K562 (cell line): ENCODE data around the gene HIVEP1. TPM values are rescaled to one million over a fixed set of nuclear protein-coding genes. Genes with fewer than 3 reads are reported as not detected.

ENCODE experiments used
- GTF2A2 ChIP-seq: IDR thresholded peaks from 2 replicates; pipeline ENCODE4 v1.6.1; 2016; ENCODE audit warnings: mild to moderate bottlenecking, missing genetic modification characterization, missing compliant biosample characterization
- ZBTB7A ChIP-seq: IDR thresholded peaks from 2 replicates; pipeline ENCODE4 v1.6.1; 2011; ENCODE audit warnings: low read depth, mild to moderate bottlenecking, low read length, moderate library complexity, borderline replicate concordance; ENCODE audit not compliant: control insufficient read depth
- ZFX ChIP-seq: sonication (generic); formaldehyde crosslinking; IDR thresholded peaks from 2 replicates; pipeline ENCODE4 v1.8.0; 2022; ENCODE audit warnings: mild to moderate bottlenecking, missing genetic modification reagents, moderate library complexity
- ZKSCAN1 ChIP-seq: fragments of 150-350 bp; IDR thresholded peaks from 2 replicates; pipeline ENCODE4 v1.6.1; 2016; ENCODE audit warnings: low read depth, low read length
- ZNF212 ChIP-seq: fragments of 450-650 bp; formaldehyde crosslinking; IDR thresholded peaks from 2 replicates; pipeline ENCODE4 v1.4.0; 2020; ENCODE audit warnings: mild to moderate bottlenecking
- polyA plus RNA-seq, 8 experiments: library from polyadenylated mRNA; depleted of rRNA in 4 of 8; stranded (reverse) in 5 of 8; unstranded in 3 of 8; fragments of >200 nt; fragmentation: Nextera tagmentation in 2 of 8; fragmentation: Illumina TruSeq in 1 of 8; extraction: Ambion mirVana in 2 of 8; extraction: Trizol in 1 of 8; gene quantifications; 2 replicates each; pipeline versions ENCODE4 v1.2.1 to v1.2.3, GENCODE V29; 2011 to 2014; ENCODE audit warnings: inconsistent platforms in 1 of 8, missing spikeins in 1 of 8
- total RNA-seq, 7 experiments: library from RNA; depleted of rRNA in 6 of 7; stranded (reverse); fragments of >200 nt in 6 of 7; fragmentation: Illumina TruSeq in 2 of 7; extraction: Trizol in 2 of 7; gene quantifications; 2 replicates each; pipeline versions ENCODE4 v1.2.1 to v1.2.3, GENCODE V29; 2011 to 2021; ENCODE audit warnings: low replicate concordance in 1 of 7
- TF ChIP-seq, protein P1 (sequence below): fragments of 450-650 bp; IDR thresholded peaks from 2 replicates; pipeline ENCODE4 v1.6.1; 2016; ENCODE audit warnings: borderline replicate concordance
- TF ChIP-seq, protein P2 (sequence below): fragments of 450-650 bp; IDR thresholded peaks from 2 replicates; pipeline ENCODE4 v1.6.1; 2016; ENCODE audit warnings: low read depth
- TF ChIP-seq, protein P3 (sequence below): sonication (generic); formaldehyde crosslinking; IDR thresholded peaks from 2 replicates; pipeline ENCODE4 v1.8.1; 2023; ENCODE audit warnings: mild to moderate bottlenecking, missing genetic modification reagents, moderate library complexity
- TF ChIP-seq, protein P4 (sequence below): fragments of 250-450 bp; sonication (Bioruptor Pico); IDR thresholded peaks from 2 replicates; pipeline ENCODE4 v1.8.0; 2021; ENCODE audit warnings: mild to moderate bottlenecking, moderate library complexity
- TF ChIP-seq, protein P5 (sequence below): fragments of 450-650 bp; IDR thresholded peaks from 2 replicates; pipeline ENCODE4 v1.6.1; 2016; ENCODE audit warnings: antibody characterized with exemption

HIVEP1 gene
- total and polyA plus RNA-seq, 9 of the 15 experiments (the other 6 are each of a cell fraction or from before 2014, with no cell fraction given): 6.0 to 33.3 (median 21.7) TPM

DNA sequence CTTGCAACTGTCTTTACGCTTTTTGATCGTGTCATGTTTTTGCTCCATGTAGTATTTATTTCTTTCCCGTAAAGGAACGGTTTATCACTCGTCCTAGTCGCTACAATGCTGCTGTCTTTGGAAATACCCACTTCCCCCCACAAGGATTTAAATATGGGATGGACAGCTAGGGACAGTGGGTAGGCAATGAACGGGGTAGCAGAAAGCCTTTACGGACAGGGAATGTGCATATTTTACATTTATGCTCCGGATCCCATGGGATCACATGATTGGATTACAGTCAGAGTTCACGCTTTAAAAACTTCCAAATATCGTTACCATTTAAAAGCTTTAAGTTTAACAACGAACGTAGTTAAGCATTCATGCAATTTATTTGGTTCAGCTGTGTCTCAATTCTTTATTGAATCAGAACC, 1.2 kb downstream of the HIVEP1 start (continued):
- TF ChIP-seq, protein P1, sequence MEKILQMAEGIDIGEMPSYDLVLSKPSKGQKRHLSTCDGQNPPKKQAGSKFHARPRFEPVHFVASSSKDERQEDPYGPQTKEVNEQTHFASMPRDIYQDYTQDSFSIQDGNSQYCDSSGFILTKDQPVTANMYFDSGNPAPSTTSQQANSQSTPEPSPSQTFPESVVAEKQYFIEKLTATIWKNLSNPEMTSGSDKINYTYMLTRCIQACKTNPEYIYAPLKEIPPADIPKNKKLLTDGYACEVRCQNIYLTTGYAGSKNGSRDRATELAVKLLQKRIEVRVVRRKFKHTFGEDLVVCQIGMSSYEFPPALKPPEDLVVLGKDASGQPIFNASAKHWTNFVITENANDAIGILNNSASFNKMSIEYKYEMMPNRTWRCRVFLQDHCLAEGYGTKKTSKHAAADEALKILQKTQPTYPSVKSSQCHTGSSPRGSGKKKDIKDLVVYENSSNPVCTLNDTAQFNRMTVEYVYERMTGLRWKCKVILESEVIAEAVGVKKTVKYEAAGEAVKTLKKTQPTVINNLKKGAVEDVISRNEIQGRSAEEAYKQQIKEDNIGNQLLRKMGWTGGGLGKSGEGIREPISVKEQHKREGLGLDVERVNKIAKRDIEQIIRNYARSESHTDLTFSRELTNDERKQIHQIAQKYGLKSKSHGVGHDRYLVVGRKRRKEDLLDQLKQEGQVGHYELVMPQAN: no peak
- TF ChIP-seq, protein P2, sequence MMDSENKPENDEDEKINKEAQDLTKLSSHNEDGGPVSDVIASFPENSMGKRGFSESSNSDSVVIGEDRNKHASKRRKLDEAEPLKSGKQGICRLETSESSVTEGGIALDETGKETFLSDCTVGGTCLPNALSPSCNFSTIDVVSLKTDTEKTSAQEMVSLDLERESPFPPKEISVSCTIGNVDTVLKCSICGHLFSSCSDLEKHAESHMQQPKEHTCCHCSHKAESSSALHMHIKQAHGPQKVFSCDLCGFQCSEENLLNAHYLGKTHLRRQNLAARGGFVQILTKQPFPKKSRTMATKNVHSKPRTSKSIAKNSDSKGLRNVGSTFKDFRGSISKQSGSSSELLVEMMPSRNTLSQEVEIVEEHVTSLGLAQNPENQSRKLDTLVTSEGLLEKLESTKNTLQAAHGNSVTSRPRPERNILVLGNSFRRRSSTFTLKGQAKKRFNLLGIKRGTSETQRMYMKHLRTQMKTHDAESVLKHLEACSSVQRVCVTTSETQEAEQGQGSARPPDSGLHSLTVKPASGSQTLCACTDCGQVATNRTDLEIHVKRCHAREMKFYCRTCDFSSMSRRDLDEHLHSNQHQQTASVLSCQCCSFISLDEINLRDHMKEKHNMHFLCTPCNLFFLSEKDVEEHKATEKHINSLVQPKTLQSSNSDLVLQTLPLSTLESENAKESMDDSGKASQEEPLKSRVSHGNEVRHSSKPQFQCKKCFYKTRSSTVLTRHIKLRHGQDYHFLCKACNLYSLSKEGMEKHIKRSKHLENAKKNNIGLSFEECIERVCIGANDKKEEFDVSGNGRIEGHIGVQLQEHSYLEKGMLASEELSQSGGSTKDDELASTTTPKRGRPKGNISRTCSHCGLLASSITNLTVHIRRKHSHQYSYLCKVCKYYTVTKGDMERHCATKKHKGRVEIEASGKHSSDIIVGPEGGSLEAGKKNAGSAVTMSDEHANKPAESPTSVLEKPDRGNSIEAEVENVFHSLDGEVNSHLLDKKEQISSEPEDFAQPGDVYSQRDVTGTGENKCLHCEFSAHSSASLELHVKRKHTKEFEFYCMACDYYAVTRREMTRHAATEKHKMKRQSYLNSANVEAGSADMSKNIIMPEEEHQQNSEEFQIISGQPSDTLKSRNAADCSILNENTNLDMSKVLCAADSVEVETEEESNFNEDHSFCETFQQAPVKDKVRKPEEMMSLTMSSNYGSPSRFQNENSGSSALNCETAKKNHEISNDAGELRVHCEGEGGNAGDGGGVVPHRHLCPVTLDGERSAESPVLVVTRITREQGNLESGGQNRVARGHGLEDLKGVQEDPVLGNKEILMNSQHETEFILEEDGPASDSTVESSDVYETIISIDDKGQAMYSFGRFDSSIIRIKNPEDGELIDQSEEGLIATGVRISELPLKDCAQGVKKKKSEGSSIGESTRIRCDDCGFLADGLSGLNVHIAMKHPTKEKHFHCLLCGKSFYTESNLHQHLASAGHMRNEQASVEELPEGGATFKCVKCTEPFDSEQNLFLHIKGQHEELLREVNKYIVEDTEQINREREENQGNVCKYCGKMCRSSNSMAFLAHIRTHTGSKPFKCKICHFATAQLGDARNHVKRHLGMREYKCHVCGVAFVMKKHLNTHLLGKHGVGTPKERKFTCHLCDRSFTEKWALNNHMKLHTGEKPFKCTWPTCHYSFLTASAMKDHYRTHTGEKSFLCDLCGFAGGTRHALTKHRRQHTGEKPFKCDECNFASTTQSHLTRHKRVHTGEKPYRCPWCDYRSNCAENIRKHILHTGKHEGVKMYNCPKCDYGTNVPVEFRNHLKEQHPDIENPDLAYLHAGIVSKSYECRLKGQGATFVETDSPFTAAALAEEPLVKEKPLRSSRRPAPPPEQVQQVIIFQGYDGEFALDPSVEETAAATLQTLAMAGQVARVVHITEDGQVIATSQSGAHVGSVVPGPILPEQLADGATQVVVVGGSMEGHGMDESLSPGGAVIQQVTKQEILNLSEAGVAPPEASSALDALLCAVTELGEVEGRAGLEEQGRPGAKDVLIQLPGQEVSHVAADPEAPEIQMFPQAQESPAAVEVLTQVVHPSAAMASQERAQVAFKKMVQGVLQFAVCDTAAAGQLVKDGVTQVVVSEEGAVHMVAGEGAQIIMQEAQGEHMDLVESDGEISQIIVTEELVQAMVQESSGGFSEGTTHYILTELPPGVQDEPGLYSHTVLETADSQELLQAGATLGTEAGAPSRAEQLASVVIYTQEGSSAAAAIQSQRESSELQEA: no peak
- no peak for TF ChIP-seq ZNF212 (CRISPR knock-in tag)
- TF ChIP-seq, protein P3, sequence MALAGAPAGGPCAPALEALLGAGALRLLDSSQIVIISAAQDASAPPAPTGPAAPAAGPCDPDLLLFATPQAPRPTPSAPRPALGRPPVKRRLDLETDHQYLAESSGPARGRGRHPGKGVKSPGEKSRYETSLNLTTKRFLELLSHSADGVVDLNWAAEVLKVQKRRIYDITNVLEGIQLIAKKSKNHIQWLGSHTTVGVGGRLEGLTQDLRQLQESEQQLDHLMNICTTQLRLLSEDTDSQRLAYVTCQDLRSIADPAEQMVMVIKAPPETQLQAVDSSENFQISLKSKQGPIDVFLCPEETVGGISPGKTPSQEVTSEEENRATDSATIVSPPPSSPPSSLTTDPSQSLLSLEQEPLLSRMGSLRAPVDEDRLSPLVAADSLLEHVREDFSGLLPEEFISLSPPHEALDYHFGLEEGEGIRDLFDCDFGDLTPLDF (CRISPR knock-in tag): no peak
- TF ChIP-seq, protein P4, sequence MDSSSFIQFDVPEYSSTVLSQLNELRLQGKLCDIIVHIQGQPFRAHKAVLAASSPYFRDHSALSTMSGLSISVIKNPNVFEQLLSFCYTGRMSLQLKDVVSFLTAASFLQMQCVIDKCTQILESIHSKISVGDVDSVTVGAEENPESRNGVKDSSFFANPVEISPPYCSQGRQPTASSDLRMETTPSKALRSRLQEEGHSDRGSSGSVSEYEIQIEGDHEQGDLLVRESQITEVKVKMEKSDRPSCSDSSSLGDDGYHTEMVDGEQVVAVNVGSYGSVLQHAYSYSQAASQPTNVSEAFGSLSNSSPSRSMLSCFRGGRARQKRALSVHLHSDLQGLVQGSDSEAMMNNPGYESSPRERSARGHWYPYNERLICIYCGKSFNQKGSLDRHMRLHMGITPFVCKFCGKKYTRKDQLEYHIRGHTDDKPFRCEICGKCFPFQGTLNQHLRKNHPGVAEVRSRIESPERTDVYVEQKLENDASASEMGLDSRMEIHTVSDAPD: no peak
- TF ChIP-seq ZKSCAN1: no peak
- TF ChIP-seq ZBTB7A: no peak
- TF ChIP-seq, protein P5, sequence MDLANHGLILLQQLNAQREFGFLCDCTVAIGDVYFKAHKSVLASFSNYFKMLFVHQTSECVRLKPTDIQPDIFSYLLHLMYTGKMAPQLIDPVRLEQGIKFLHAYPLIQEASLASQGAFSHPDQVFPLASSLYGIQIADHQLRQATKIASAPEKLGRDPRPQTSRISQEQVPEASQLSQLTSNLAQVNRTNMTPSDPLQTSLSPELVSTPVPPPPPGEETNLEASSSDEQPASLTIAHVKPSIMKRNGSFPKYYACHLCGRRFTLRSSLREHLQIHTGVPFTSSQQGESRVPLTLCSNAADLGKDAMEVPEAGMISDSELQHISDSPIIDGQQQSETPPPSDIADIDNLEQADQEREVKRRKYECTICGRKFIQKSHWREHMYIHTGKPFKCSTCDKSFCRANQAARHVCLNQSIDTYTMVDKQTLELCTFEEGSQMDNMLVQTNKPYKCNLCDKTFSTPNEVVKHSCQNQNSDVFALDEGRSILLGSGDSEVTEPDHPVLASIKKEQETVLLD: no peak
- TF ChIP-seq ZFX (CRISPR knock-in tag): no peak
- TF ChIP-seq GTF2A2 (tag): no peak
